ENCODE data around the gene TARM1.

The TARM1 gene

GRCh38 chr19:54102421-54103169 lies 21.4 kb upstream of the TARM1 start, which contains the start of gene NDUFA3 (continued):
- TF ChIP-seq, protein P1, sequence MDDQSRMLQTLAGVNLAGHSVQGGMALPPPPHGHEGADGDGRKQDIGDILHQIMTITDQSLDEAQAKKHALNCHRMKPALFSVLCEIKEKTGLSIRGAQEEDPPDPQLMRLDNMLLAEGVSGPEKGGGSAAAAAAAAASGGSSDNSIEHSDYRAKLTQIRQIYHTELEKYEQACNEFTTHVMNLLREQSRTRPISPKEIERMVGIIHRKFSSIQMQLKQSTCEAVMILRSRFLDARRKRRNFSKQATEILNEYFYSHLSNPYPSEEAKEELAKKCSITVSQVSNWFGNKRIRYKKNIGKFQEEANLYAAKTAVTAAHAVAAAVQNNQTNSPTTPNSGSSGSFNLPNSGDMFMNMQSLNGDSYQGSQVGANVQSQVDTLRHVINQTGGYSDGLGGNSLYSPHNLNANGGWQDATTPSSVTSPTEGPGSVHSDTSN (CRISPR knock-in tag; IDR thresholded peaks at IDR 0.05): peak; percentile 87
- TF ChIP-seq ZNF658 (tag by site-specific recombination; IDR thresholded peaks at IDR 0.05) (no peak), ZNF549 (tag by site-specific recombination; IDR thresholded peaks at IDR 0.05) (no peak), ZNF670 (tag by site-specific recombination; IDR thresholded peaks at IDR 0.05; ENCODE audit: low read depth) (no peak), ZNF155 (tag by site-specific recombination; IDR thresholded peaks at IDR 0.05) (no peak), ZNF623 (tag by site-specific recombination; IDR thresholded peaks at IDR 0.05) (peak; percentile 24; the same call in 1 of the 2 replicates), ZNF514 (tag by site-specific recombination; IDR thresholded peaks at IDR 0.05) (no peak), ZBTB20 (tag by site-specific recombination; IDR thresholded peaks at IDR 0.05) (peak; percentile 56; the same call in 1 of the 2 replicates), ZSCAN16 (tag by site-specific recombination; IDR thresholded peaks at IDR 0.05) (no peak), ZNF596 (tag by site-specific recombination; IDR thresholded peaks at IDR 0.05) (no peak), ZNF132 (tag by site-specific recombination; IDR thresholded peaks at IDR 0.05; ENCODE audit: borderline replicate concordance) (no peak), ZNF747 (tag by site-specific recombination; IDR thresholded peaks at IDR 0.05) (no peak), ZNF768 (tag by site-specific recombination; IDR thresholded peaks at IDR 0.05) (no peak), EGR2 (tag by site-specific recombination; IDR thresholded peaks at IDR 0.05; ENCODE audit: low read depth) (no peak), ZIC2 (tag by site-specific recombination; IDR thresholded peaks at IDR 0.05) (no peak), ZNF426 (tag by site-specific recombination; IDR thresholded peaks at IDR 0.05) (no peak), ZNF837 (tag by site-specific recombination; IDR thresholded peaks at IDR 0.05) (no peak), ZNF660 (tag by site-specific recombination; IDR thresholded peaks at IDR 0.05) (0 out of 2 replicates have a peak, but pooled peaks have one; percentile 38), IKZF3 (tag by site-specific recombination; IDR thresholded peaks at IDR 0.05) (no peak), ZNF292 (tag by site-specific recombination; IDR thresholded peaks at IDR 0.05; ENCODE audit: borderline replicate concordance, low read depth) (no peak), YY1 (tag by site-specific recombination; IDR thresholded peaks at IDR 0.05) (peak; percentile 79; the same call in 1 of the 2 replicates), ZNF114 (tag by site-specific recombination; IDR thresholded peaks at IDR 0.05) (no peak), ZNF843 (tag by site-specific recombination; IDR thresholded peaks at IDR 0.05) (peak; percentile 30; the same call in 1 of the 2 replicates), ZNF157 (tag by site-specific recombination; IDR thresholded peaks at IDR 0.05) (no peak), ZNF560 (tag by site-specific recombination; IDR thresholded peaks at IDR 0.05; ENCODE audit: borderline replicate concordance) (no peak), ZNF707 (tag by site-specific recombination; IDR thresholded peaks at IDR 0.05) (no peak), ZNF677 (tag by site-specific recombination; IDR thresholded peaks at IDR 0.05) (no peak)
- TF ChIP-seq, protein P2, sequence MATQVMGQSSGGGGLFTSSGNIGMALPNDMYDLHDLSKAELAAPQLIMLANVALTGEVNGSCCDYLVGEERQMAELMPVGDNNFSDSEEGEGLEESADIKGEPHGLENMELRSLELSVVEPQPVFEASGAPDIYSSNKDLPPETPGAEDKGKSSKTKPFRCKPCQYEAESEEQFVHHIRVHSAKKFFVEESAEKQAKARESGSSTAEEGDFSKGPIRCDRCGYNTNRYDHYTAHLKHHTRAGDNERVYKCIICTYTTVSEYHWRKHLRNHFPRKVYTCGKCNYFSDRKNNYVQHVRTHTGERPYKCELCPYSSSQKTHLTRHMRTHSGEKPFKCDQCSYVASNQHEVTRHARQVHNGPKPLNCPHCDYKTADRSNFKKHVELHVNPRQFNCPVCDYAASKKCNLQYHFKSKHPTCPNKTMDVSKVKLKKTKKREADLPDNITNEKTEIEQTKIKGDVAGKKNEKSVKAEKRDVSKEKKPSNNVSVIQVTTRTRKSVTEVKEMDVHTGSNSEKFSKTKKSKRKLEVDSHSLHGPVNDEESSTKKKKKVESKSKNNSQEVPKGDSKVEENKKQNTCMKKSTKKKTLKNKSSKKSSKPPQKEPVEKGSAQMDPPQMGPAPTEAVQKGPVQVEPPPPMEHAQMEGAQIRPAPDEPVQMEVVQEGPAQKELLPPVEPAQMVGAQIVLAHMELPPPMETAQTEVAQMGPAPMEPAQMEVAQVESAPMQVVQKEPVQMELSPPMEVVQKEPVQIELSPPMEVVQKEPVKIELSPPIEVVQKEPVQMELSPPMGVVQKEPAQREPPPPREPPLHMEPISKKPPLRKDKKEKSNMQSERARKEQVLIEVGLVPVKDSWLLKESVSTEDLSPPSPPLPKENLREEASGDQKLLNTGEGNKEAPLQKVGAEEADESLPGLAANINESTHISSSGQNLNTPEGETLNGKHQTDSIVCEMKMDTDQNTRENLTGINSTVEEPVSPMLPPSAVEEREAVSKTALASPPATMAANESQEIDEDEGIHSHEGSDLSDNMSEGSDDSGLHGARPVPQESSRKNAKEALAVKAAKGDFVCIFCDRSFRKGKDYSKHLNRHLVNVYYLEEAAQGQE (tag by site-specific recombination; IDR thresholded peaks at IDR 0.05): no peak
- TF ChIP-seq, protein P3, sequence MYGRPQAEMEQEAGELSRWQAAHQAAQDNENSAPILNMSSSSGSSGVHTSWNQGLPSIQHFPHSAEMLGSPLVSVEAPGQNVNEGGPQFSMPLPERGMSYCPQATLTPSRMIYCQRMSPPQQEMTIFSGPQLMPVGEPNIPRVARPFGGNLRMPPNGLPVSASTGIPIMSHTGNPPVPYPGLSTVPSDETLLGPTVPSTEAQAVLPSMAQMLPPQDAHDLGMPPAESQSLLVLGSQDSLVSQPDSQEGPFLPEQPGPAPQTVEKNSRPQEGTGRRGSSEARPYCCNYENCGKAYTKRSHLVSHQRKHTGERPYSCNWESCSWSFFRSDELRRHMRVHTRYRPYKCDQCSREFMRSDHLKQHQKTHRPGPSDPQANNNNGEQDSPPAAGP (tag by site-specific recombination; IDR thresholded peaks at IDR 0.05): 0 out of 2 replicates have a peak, but pooled peaks have one; percentile 26
- TF ChIP-seq, protein P4, sequence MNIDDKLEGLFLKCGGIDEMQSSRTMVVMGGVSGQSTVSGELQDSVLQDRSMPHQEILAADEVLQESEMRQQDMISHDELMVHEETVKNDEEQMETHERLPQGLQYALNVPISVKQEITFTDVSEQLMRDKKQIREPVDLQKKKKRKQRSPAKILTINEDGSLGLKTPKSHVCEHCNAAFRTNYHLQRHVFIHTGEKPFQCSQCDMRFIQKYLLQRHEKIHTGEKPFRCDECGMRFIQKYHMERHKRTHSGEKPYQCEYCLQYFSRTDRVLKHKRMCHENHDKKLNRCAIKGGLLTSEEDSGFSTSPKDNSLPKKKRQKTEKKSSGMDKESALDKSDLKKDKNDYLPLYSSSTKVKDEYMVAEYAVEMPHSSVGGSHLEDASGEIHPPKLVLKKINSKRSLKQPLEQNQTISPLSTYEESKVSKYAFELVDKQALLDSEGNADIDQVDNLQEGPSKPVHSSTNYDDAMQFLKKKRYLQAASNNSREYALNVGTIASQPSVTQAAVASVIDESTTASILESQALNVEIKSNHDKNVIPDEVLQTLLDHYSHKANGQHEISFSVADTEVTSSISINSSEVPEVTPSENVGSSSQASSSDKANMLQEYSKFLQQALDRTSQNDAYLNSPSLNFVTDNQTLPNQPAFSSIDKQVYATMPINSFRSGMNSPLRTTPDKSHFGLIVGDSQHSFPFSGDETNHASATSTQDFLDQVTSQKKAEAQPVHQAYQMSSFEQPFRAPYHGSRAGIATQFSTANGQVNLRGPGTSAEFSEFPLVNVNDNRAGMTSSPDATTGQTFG (tag by site-specific recombination; IDR thresholded peaks at IDR 0.05; ENCODE audit: borderline replicate concordance): no peak
- TF ChIP-seq, protein P5, sequence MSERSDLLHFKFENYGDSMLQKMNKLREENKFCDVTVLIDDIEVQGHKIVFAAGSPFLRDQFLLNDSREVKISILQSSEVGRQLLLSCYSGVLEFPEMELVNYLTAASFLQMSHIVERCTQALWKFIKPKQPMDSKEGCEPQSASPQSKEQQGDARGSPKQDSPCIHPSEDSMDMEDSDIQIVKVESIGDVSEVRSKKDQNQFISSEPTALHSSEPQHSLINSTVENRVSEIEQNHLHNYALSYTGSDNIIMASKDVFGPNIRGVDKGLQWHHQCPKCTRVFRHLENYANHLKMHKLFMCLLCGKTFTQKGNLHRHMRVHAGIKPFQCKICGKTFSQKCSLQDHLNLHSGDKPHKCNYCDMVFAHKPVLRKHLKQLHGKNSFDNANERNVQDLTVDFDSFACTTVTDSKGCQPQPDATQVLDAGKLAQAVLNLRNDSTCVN (tag by site-specific recombination; optimal IDR thresholded peaks at IDR 0.05): peak; percentile 91

Data from HEK293 (cell line).